H9 (cell line): ENCODE measurements around the gene PUS3. TPM values are rescaled to one million over a fixed set of nuclear protein-coding genes. Genes with fewer than 3 reads are reported as not detected.

Experiments used
- DNase-seq: peaks from one replicate; pipeline ENCODE4 v3.0.0-alpha.2; 2017
- H2AFZ ChIP-seq: one replicate; pipeline ENCODE4 v1.6.1; 2013; ENCODE audit warnings: mild to moderate bottlenecking, low read length, control low read depth, moderate library complexity
- H2AK5ac ChIP-seq: 2 replicates; pipeline ENCODE4 v1.6.1; 2013; ENCODE audit warnings: low read length, control low read depth, mixed read lengths; ENCODE audit not compliant: insufficient read length
- H2BK120ac ChIP-seq: one replicate; pipeline ENCODE4 v1.6.1; 2013; ENCODE audit warnings: low read depth, mild to moderate bottlenecking, low read length, control low read depth, inconsistent platforms; ENCODE audit not compliant: poor library complexity, severe bottlenecking
- H2BK12ac ChIP-seq: 2 replicates; pipeline ENCODE4 v1.6.1; 2013; ENCODE audit warnings: low read length, control low read depth, mixed read lengths, low read depth; ENCODE audit not compliant: insufficient read length
- H2BK15ac ChIP-seq: 2 replicates; pipeline ENCODE4 v1.6.1; 2013; ENCODE audit warnings: low read depth, low read length, control low read depth
- H2BK20ac ChIP-seq: one replicate; pipeline ENCODE4 v1.6.1; 2013; ENCODE audit warnings: low read depth, mild to moderate bottlenecking, low read length, control low read depth, inconsistent platforms; ENCODE audit not compliant: poor library complexity, severe bottlenecking
- H2BK5ac ChIP-seq: 2 replicates; pipeline ENCODE4 v1.6.1; 2013; ENCODE audit warnings: low read length, control low read depth, mixed read lengths; ENCODE audit not compliant: insufficient read length
- H3K14ac ChIP-seq: 2 replicates; pipeline ENCODE4 v1.6.1; 2013; ENCODE audit warnings: low read length, control low read depth; ENCODE audit not compliant: insufficient read depth
- H3K18ac ChIP-seq: 2 replicates; pipeline ENCODE4 v1.6.1; 2013; ENCODE audit warnings: low read depth, mild to moderate bottlenecking, mixed read lengths, low read length, control low read depth; ENCODE audit not compliant: insufficient read length
- H3K23ac ChIP-seq: 2 replicates; pipeline ENCODE4 v1.6.1; 2013; ENCODE audit warnings: low read length, control low read depth, mixed read lengths, low read depth; ENCODE audit not compliant: insufficient read length
- H3K23me2 ChIP-seq: 2 replicates; pipeline ENCODE4 v1.6.1; 2013; ENCODE audit warnings: low read depth, mild to moderate bottlenecking, mixed read lengths, low read length, control low read depth; ENCODE audit not compliant: insufficient read length, poor library complexity, severe bottlenecking
- H3K27ac ChIP-seq: 2 replicates; pipeline ENCODE4 v1.5.1; 2013; ENCODE audit warnings: low read length, control low read depth, mixed read lengths, low read depth; ENCODE audit not compliant: insufficient read length
- H3K27me3 ChIP-seq: 2 replicates; pipeline ENCODE4 v1.6.1; 2013; ENCODE audit warnings: low read length, control low read depth, inconsistent platforms; ENCODE audit not compliant: insufficient read depth
- H3K4ac ChIP-seq: 2 replicates; pipeline ENCODE4 v1.6.1; 2013; ENCODE audit warnings: low read depth, mild to moderate bottlenecking, control low read depth, inconsistent platforms, low read length, moderate library complexity
- H3K4me1 ChIP-seq: 2 replicates; pipeline ENCODE4 v1.6.1; 2013; ENCODE audit warnings: low read length, control low read depth, inconsistent platforms; ENCODE audit not compliant: insufficient read depth
- H3K4me2 ChIP-seq: 2 replicates; pipeline ENCODE4 v1.6.1; 2013; ENCODE audit warnings: low read length, control low read depth, mixed read lengths; ENCODE audit not compliant: insufficient read length, insufficient read depth
- H3K56ac ChIP-seq: 2 replicates; pipeline ENCODE4 v1.6.1; 2013; ENCODE audit warnings: low read depth, mild to moderate bottlenecking, mixed read lengths, low read length, control low read depth; ENCODE audit not compliant: insufficient read length
- H3K79me1 ChIP-seq: 2 replicates; pipeline ENCODE4 v1.6.1; 2013; ENCODE audit warnings: low read depth, mild to moderate bottlenecking, moderate library complexity, low read length, control low read depth, inconsistent platforms; ENCODE audit not compliant: insufficient read depth, poor library complexity, severe bottlenecking
- H3K79me2 ChIP-seq: 2 replicates; pipeline ENCODE4 v1.6.1; 2013; ENCODE audit warnings: low read length, control low read depth, inconsistent platforms; ENCODE audit not compliant: insufficient read depth
- H3K9ac ChIP-seq: 2 replicates; pipeline ENCODE4 v1.6.1; 2013; ENCODE audit warnings: low read length, control low read depth, mixed read lengths; ENCODE audit not compliant: insufficient read length; ENCODE audit errors: extremely low read depth
- H3K9me3 ChIP-seq: one replicate; pipeline ENCODE4 v1.6.1; 2013; ENCODE audit warnings: low read depth, low read length, inconsistent platforms; ENCODE audit not compliant: control insufficient read depth
- H3T11ph ChIP-seq: one replicate; pipeline ENCODE4 v1.6.1; 2013; ENCODE audit warnings: mild to moderate bottlenecking, low read length, control low read depth, inconsistent platforms
- H4K20me1 ChIP-seq: one replicate; pipeline ENCODE4 v1.6.1; 2013; ENCODE audit not compliant: control insufficient read depth, insufficient read length, insufficient read depth
- H4K5ac ChIP-seq: 2 replicates; pipeline ENCODE4 v1.6.1; 2013; ENCODE audit warnings: low read depth, mild to moderate bottlenecking, mixed read lengths, low read length, control low read depth; ENCODE audit not compliant: insufficient read length
- H4K8ac ChIP-seq: replicated peaks from 2 replicates; pipeline ENCODE4 v1.6.1; 2013; ENCODE audit warnings: low read length, control low read depth, mixed read lengths, low read depth; ENCODE audit not compliant: insufficient read length
- H4K91ac ChIP-seq: 2 replicates; pipeline ENCODE4 v1.6.1; 2013; ENCODE audit warnings: low read depth, mild to moderate bottlenecking, moderate library complexity, mixed read lengths, low read length, control low read depth; ENCODE audit not compliant: insufficient read length
- H3K27ac Mint-ChIP-seq, 3 experiments: 2 replicates in 2 of 3; 3 replicates in 1 of 3; pipeline ENCODE4 v1.8.0; 2020 to 2021; ENCODE audit warnings: mixed read lengths in 3 of 3, mild to moderate bottlenecking in 1 of 3, moderate library complexity in 1 of 3
- H3K27me3 Mint-ChIP-seq: 2 replicates; pipeline ENCODE4 v1.8.0; 2021; ENCODE audit warnings: low read depth, mild to moderate bottlenecking, moderate library complexity, mixed read lengths
- H3K36me3 Mint-ChIP-seq, 3 experiments: 2 replicates in 2 of 3; 3 replicates in 1 of 3; pipeline ENCODE4 v1.8.0; 2020 to 2021; ENCODE audit warnings: low read depth in 3 of 3, mixed read lengths in 3 of 3; ENCODE audit not compliant: insufficient read depth in 1 of 3
- H3K4me1 Mint-ChIP-seq, 2 experiments: 2 replicates each; pipeline ENCODE4 v1.8.0; 2020; ENCODE audit warnings: mixed read lengths in 2 of 2
- H3K4me3 Mint-ChIP-seq, 2 experiments: 2 replicates in 1 of 2; 3 replicates in 1 of 2; pipeline ENCODE4 v1.8.0; 2020 to 2021; ENCODE audit warnings: mild to moderate bottlenecking in 2 of 2, mixed read lengths in 2 of 2, moderate library complexity in 1 of 2
- H3K9me3 Mint-ChIP-seq, 2 experiments: 2 replicates in 1 of 2; 3 replicates in 1 of 2; pipeline ENCODE4 v1.8.0; 2020; ENCODE audit warnings: mild to moderate bottlenecking in 2 of 2, mixed read lengths in 2 of 2, moderate library complexity in 1 of 2
- CTCF ChIP-seq: fragments of 200-600 bp; sonication (generic); conservative IDR thresholded peaks from 3 replicates; pipeline ENCODE4 v1.8.0; 2021; ENCODE audit warnings: antibody characterized with exemption, mild to moderate bottlenecking
- WGBS: extraction: QIAGEN DNeasy Blood & Tissue Kit; methylation state at CpG from one replicate; pipeline ENCODE4 v1.1.7; 2013; ENCODE audit warnings: missing lambda C conversion rate, low lambda C conversion rate, mixed read lengths; ENCODE audit not compliant: insufficient read length; ENCODE audit errors: extremely low coverage; 5-methylcytosine and 5-hydroxymethylcytosine counted together
- total RNA-seq: library from RNA; stranded (reverse); gene quantifications from 2 replicates; pipeline ENCODE4 v1.2.1, GENCODE V29; 2021

PUS3 gene
- total RNA-seq, 1 experiment from 2014 or later, result 20.0 TPM

GRCh38 chr11:125922156-125922555 is 19.1 kb upstream of the PUS3 start:
- no peak overlapping the region for H3K27ac ChIP-seq
- no peaks in the 10 kb centered on the region for H3K79me2 ChIP-seq
- no peak overlapping the region for H2BK20ac ChIP-seq
- H2BK120ac ChIP-seq, result no peak overlapping the region
- H3K14ac ChIP-seq, result no peak overlapping the region
- H3K18ac ChIP-seq, result no peak overlapping the region
- H3K4me3 Mint-ChIP-seq, result no peak overlapping the region
- H3K79me1 ChIP-seq, result no peaks in the 10 kb centered on the region
- no peak overlapping the region for H2AFZ ChIP-seq
- no peaks in the 10 kb centered on the region for H3K23me2 ChIP-seq
- DNase-seq, result no peak
- TF ChIP-seq CTCF, result no peak
- H3K27ac Mint-ChIP-seq, result no peak overlapping the region
- H2BK5ac ChIP-seq, result no peak overlapping the region
- no peak overlapping the region for H3K4me2 ChIP-seq
- H3K4me1 Mint-ChIP-seq, result peaks cover 14 to 17% of the 10 kb centered on the region in 2 experiments
- H3K4me1 ChIP-seq, result no peaks in the 10 kb centered on the region
- H4K8ac ChIP-seq, result no peak overlapping the region
- H3K9ac ChIP-seq, result no peak overlapping the region
- H3T11ph ChIP-seq, result no peak overlapping the region
- WGBS, result no CpG with 5 or more reads among the region's 3 CpGs
- H2AK5ac ChIP-seq, result no peak overlapping the region
- peaks cover 3% of the 10 kb centered on the region for H3K27me3 Mint-ChIP-seq
- no peaks in the 10 kb centered on the region for H3K27me3 ChIP-seq
- H3K23ac ChIP-seq, result no peak overlapping the region
- H3K36me3 Mint-ChIP-seq, result no peaks in the 10 kb centered on the region
- no peaks in the 10 kb centered on the region; a peak in 1 of 5 replicates for H3K9me3 Mint-ChIP-seq
- no peak overlapping the region for H4K5ac ChIP-seq
- no peak overlapping the region for H2BK12ac ChIP-seq
- no peak overlapping the region for H3K4ac ChIP-seq
- H4K91ac ChIP-seq, result no peak overlapping the region
- no peaks in the 10 kb centered on the region for H3K9me3 ChIP-seq
- no peaks in the 10 kb centered on the region for H4K20me1 ChIP-seq
- no peak overlapping the region for H2BK15ac ChIP-seq
- no peak overlapping the region for H3K56ac ChIP-seq
